HG02970 (cell line): ENCODE measurements around the gene TRPM3.

ENCODE experiments used
- ATAC-seq: cut with Tn5 transposase; IDR thresholded peaks from one replicate; pipeline ENCODE4 v1.9.1; 2021; ENCODE audit warnings: mild to moderate bottlenecking, moderate library complexity, moderate number of reproducible peaks; ENCODE audit not compliant: unreplicated experiment, low FRiP score

TRPM3 gene

GRCh38 chr9:70852711-70853240, 268.6 kb downstream of the TRPM3 start:
- ATAC-seq = no peak

GRCh38 chr9:70840266-70840665, 281.2 kb downstream of the TRPM3 start:
- ATAC-seq = no peak

- no peak for ATAC-seq
Measured at GRCh38 chr9:70835323-70835722, 286.1 kb downstream of the TRPM3 start.

GRCh38 chr9:70832492-70832891, 288.9 kb downstream of the TRPM3 start:
- ATAC-seq = no peak

GRCh38 chr9:70830618-70831017, 290.8 kb downstream of the TRPM3 start:
- no peak for ATAC-seq

- ATAC-seq = no peak
Measured at GRCh38 chr9:70829591-70830265, 291.7 kb downstream of the TRPM3 start.

GRCh38 chr9:70826562-70826961, 294.9 kb downstream of the TRPM3 start:
- no peak for ATAC-seq

- no peak for ATAC-seq
Measured at GRCh38 chr9:70823284-70823683, 298.1 kb downstream of the TRPM3 start.

GRCh38 chr9:70817311-70817710, 304.1 kb downstream of the TRPM3 start:
- no peak for ATAC-seq

- ATAC-seq = no peak
Measured at GRCh38 chr9:70816891-70817290, 304.5 kb downstream of the TRPM3 start.

- ATAC-seq = no peak
Measured at GRCh38 chr9:70816316-70816715, 305.1 kb downstream of the TRPM3 start.

- ATAC-seq = no peak
Measured at GRCh38 chr9:70814597-70814996, 306.8 kb downstream of the TRPM3 start.

GRCh38 chr9:70813141-70813540, 308.3 kb downstream of the TRPM3 start:
- no peak for ATAC-seq

GRCh38 chr9:70811638-70812037, 309.8 kb downstream of the TRPM3 start:
- ATAC-seq = peak; percentile 55

GRCh38 chr9:70806875-70807274, 314.5 kb downstream of the TRPM3 start:
- no peak for ATAC-seq

GRCh38 chr9:70805949-70806348, 315.5 kb downstream of the TRPM3 start:
- no peak for ATAC-seq

GRCh38 chr9:70802758-70803436, 318.5 kb downstream of the TRPM3 start:
- ATAC-seq = no peak

GRCh38 chr9:70802206-70802605, 319.2 kb downstream of the TRPM3 start:
- no peak for ATAC-seq

GRCh38 chr9:70801181-70801829, 320.1 kb downstream of the TRPM3 start:
- ATAC-seq = no peak

GRCh38 chr9:70798018-70798417, 323.4 kb downstream of the TRPM3 start:
- no peak for ATAC-seq

GRCh38 chr9:70795841-70796240, 325.6 kb downstream of the TRPM3 start:
- ATAC-seq = no peak
